ENCODE results near the gene KRTAP2-4. TPM values are rescaled to one million over a fixed set of nuclear protein-coding genes. Genes with fewer than 3 reads are reported as not detected.
A peak's percentile ranks its signal among the peaks of the same experiment; 100 is the strongest.
"Not testable (repeated sequence)": the region's sequence is repeated elsewhere in the genome, so short reads cannot be mapped to it uniquely, and the experiment has no call there.

The KRTAP2-4 gene
- polyA plus RNA-seq, 1 experiment, result not detected

DNA sequence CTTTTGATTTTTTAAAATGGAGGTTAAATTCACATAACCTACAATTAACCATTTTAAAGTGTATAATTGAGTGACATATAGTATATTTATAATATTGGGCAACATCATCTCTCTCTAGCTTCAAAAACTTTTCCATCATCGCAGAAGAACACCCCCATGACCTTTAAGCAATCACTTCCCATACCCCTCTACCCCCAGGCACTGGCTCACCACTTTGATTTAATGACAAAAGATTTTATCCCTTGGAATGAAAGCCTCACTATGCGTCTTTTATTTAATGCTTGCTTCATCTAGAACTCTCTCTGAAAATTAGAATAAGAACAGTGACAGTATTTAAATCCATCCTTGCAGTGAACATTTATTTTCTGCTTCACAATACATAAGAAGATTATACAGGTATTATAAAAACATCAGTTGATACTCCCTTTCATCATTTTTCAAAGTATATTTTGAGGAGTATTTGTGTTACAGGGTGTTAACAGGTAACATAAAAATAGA is 27.8 kb downstream of the KRTAP2-4 start:
- Histone ChIP-seq H3K4me3 (ENCODE audit: low read depth, low read length) (no peak overlapping the region), H3K27me3 (ENCODE audit: control insufficient read depth, insufficient read depth, low read length) (no peaks in the 10 kb centered on the region), H3K36me3 (ENCODE audit: control insufficient read depth, insufficient read depth, low read length) (no peaks in the 10 kb centered on the region)
- DNase-seq (ENCODE audit: low read depth), result no peak
- TF ChIP-seq, protein P1, sequence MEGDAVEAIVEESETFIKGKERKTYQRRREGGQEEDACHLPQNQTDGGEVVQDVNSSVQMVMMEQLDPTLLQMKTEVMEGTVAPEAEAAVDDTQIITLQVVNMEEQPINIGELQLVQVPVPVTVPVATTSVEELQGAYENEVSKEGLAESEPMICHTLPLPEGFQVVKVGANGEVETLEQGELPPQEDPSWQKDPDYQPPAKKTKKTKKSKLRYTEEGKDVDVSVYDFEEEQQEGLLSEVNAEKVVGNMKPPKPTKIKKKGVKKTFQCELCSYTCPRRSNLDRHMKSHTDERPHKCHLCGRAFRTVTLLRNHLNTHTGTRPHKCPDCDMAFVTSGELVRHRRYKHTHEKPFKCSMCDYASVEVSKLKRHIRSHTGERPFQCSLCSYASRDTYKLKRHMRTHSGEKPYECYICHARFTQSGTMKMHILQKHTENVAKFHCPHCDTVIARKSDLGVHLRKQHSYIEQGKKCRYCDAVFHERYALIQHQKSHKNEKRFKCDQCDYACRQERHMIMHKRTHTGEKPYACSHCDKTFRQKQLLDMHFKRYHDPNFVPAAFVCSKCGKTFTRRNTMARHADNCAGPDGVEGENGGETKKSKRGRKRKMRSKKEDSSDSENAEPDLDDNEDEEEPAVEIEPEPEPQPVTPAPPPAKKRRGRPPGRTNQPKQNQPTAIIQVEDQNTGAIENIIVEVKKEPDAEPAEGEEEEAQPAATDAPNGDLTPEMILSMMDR (IDR thresholded peaks at IDR 0.05; ENCODE audit: insufficient read depth, low read depth, low read length), result no peak
- ChIA-PET CTCF (no interaction called here), POLR2A (no interaction called here)

DNA sequence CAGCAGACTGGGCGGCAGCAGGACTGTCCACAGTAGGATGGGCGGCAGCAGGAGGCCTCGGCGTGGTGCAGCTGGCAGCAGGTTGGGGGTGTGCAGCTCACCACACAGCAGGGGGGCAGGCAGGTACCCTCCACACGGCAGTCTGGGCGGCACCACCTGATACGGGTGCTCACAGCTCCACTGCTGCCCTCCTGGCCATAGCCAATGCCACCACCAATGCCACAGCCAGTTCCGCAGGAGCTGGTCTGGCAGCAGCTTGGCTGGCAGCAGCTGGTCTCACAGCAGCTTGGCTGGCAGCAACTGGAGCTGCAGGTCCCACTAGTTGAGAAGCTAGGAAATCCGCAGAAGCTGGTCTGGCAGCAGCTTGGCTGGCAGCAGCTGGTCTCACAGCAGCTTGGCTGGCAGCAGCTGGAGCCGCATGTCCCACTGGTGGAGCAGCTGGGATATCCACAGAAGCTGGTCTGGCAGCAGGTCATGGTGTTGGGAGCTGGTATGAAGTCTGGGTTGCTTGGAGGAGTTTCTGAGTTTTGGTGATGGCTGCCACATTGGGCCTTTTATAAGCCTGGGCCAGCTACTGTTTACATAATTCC is 31.2 kb downstream of the KRTAP2-4 start, which contains the start of gene KRTAP1-3:
TSS of gene KRTAP1-3 (minus strand) at position 529 of the 590 bp plus-strand sequence. CDS start at position 476, 53 bp downstream.
- H3K36me3 ChIP-seq (ENCODE audit: control insufficient read depth, insufficient read depth, low read length); DNase-seq (ENCODE audit: low read depth); H3K27me3 ChIP-seq (ENCODE audit: control insufficient read depth, insufficient read depth, low read length); CTCF ChIA-PET; POLR2A ChIA-PET; H3K4me3 ChIP-seq (ENCODE audit: low read depth, low read length): not testable (repeated sequence)

DNA sequence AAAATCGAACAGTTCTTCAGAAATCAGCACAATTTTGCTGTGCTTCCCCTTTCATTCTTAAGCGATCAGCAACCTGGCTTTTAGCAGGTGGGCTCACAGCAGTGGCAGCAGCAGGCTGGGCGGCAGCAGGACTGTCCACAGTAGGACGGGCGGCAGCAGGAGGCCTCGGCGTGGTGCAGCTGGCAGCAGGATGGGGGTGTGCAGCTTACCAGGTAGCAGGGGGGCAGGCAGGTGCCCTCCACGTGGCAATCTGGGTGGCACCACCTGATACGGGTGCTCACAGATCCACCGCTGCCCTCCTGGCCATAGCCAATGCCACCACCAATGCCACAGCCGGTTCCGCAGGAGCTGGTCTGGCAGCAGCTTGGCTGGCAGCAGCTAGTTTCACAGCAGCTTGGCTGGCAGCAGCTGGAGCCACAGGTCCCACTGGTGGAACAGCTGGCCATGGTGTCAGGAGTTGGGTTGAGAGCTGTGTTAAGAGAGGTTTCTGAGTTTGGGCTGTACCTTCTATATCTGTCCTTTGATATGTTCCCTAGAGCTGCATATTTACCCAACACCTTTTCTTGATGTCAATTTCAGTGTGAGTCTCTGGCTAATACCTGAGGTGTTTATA is 35.9 kb downstream of the KRTAP2-4 start, which contains the start of gene KRTAP1-4:
TSS of gene KRTAP1-4 (minus strand) at position 563 of the 613 bp plus-strand sequence. CDS start at position 446, 117 bp downstream.
- CTCF ChIA-PET, result interaction anchor here (1.0 to 1.6 kb wide), 4 partner anchors 11 to 122 kb away, joined by 3 to 5 read pairs (median 4); partner anchors contain the start of genes KRTAP1-1 and KRTAP2-1
- no peaks in the 10 kb centered on the region for H3K27me3 ChIP-seq (ENCODE audit: control insufficient read depth, insufficient read depth, low read length)
- no peaks in the 10 kb centered on the region for H3K36me3 ChIP-seq (ENCODE audit: control insufficient read depth, insufficient read depth, low read length)
- DNase-seq (ENCODE audit: low read depth), result no peak
- POLR2A ChIA-PET, result no interaction called here
- no peak within 1 kb of the TSS for H3K4me3 ChIP-seq (ENCODE audit: low read depth, low read length)
- TF ChIP-seq, protein P1 (IDR thresholded peaks at IDR 0.05; ENCODE audit: insufficient read depth, low read depth, low read length), result no peak

DNA sequence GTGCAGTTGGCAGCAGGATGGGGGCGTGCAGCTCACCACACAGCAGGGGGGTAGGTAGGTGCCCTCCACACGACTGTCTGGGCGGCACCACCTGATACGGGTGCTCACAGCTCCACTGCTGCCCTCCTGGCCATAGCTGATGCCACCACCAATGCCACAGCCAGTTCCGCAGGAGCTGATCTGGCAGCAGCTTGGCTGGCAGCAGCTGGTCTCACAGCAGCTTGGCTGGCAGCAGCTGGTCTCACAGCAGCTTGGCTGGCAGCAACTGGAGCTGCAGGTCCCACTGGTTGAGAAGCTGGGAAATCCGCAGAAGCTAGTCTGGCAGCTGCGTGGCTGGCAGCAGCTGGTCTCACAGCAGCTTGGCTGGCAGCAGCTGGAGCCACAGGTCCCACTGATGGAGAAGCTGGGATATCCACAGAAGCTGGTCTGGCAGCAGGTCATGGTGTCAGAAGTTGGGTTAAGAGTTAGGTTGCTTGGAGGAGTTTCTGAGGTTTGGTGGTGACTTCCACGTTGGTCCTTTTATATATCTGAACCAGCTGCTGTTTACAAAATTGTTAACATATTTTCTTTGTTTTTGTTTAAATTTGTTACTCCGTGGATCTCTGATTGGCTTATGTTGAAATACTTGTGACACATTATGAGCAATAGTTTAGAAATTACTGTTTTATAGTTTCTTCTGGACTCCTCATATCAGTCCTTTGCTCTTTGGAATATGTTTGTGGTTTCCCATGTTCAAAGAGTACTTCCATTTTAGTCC is 38.8 kb downstream of the KRTAP2-4 start, which contains the start of gene KRTAP1-5:
TSS of gene KRTAP1-5 (minus strand) at position 494 of the 757 bp plus-strand sequence. CDS start at position 441, 53 bp downstream.
- no peaks in the 10 kb centered on the region for H3K27me3 ChIP-seq (ENCODE audit: control insufficient read depth, insufficient read depth, low read length)
- no peaks in the 10 kb centered on the region for H3K36me3 ChIP-seq (ENCODE audit: control insufficient read depth, insufficient read depth, low read length)
- ChIA-PET CTCF (interaction anchor here (0.8 to 1.1 kb wide), 2 partner anchors 13 to 33 kb away, joined by 3 to 5 read pairs; partner anchors contain the start of gene KRTAP2-3), POLR2A (interaction anchor here (0.7 to 0.8 kb wide), 2 partner anchors 13 to 33 kb away, joined by 3 to 5 read pairs; partner anchors contain the start of gene KRTAP2-3)
- no peak within 1 kb of the TSS for H3K4me3 ChIP-seq (ENCODE audit: low read depth, low read length)
- peak; percentile 90 for DNase-seq (ENCODE audit: low read depth)
- TF ChIP-seq, protein P1 (IDR thresholded peaks at IDR 0.05; ENCODE audit: insufficient read depth, low read depth, low read length), result no peak

DNA sequence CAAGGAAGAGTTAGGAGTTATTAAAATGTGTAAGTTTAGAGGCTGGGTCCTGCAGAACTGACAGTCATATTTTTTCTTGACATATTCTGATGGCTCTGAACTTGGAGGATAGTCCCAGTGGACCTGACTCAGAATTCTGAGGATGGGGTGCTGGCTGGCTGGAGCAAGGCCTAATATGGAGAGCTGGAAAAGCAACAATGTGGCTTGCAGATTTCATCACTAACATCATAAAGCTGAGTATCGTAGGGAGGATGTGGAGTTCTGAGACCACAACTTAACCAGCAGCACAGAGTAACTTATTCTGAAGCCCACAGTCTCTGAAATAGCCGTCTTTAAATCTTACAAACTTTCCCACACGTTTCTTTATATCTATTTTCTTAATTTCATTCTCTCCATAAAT is 41.0 kb downstream of the KRTAP2-4 start:
- Histone ChIP-seq H3K4me3 (ENCODE audit: low read depth, low read length) (no peak overlapping the region), H3K27me3 (ENCODE audit: control insufficient read depth, insufficient read depth, low read length) (no peaks in the 10 kb centered on the region), H3K36me3 (ENCODE audit: control insufficient read depth, insufficient read depth, low read length) (no peaks in the 10 kb centered on the region)
- TF ChIP-seq, protein P1 (IDR thresholded peaks at IDR 0.05; ENCODE audit: insufficient read depth, low read depth, low read length), result no peak
- ChIA-PET POLR2A (interaction anchor here (0.5 to 0.6 kb wide), 4 partner anchors 28 to 573 kb away, joined by 3 to 18 read pairs (median 3); partner anchors contain the start of gene KRTAP2-3), CTCF (interaction anchor here (0.9 to 2.0 kb wide), 6 partner anchors 11 to 298 kb away, joined by 3 to 7 read pairs (median 3); partner anchors contain the start of gene KRTAP2-3)
- DNase-seq (ENCODE audit: low read depth), result no peak
